Testis (tissue), 2 donors: Measurements from ENCODE around the gene DDX50.

Source experiments
- CTCF ChIP-seq, 3 experiments: fragments of 450-650 bp in 2 of 3; fragments of 200-600 bp in 1 of 3; sonication (generic) in 1 of 3; IDR thresholded peaks; one replicate each; pipeline ENCODE4 v1.5.1; 2016 to 2019; ENCODE audit warnings: antibody characterized with exemption in 3 of 3, mild to moderate bottlenecking in 2 of 3, moderate library complexity in 1 of 3
- POLR2A ChIP-seq: fragments of 450-650 bp; IDR thresholded peaks from one replicate; pipeline ENCODE4 v1.6.1; 2017; ENCODE audit warnings: antibody characterized with exemption, mild to moderate bottlenecking, moderate library complexity

GRCh38 chr10:68871105-68871711, 29.9 kb upstream of the DDX50 start:
- TF ChIP-seq CTCF (IDR thresholded peaks at IDR 0.05), result no peak
- TF ChIP-seq POLR2A, result no peak
